SK-N-SH (cell line): ENCODE results near the gene CETN3.

Experiments
- CTCF ChIP-seq: fragments of 200-600 bp; sonication (generic); IDR thresholded peaks from 2 replicates; pipeline ENCODE4 v1.6.1; 2017; ENCODE audit warnings: antibody characterized with exemption, mild to moderate bottlenecking, moderate library complexity
- ELF1 ChIP-seq: IDR thresholded peaks from 2 replicates; pipeline ENCODE4 v1.4.0; 2012
- GATA2 ChIP-seq: sonication (generic); formaldehyde crosslinking; IDR thresholded peaks from 2 replicates; pipeline ENCODE4 v1.5.0; 2020; ENCODE audit warnings: mild to moderate bottlenecking, missing genetic modification reagents
- IRF3 ChIP-seq: fragments of 150-350 bp; IDR thresholded peaks from 2 replicates; pipeline ENCODE4 v1.6.1; 2016; ENCODE audit warnings: mild to moderate bottlenecking, low read depth, low read length
- NRF1 ChIP-seq: IDR thresholded peaks from 2 replicates; pipeline ENCODE4 v1.6.1; 2012; ENCODE audit warnings: low read depth, mild to moderate bottlenecking, low read length
- POLR2AphosphoS5 ChIP-seq: IDR thresholded peaks from 2 replicates; pipeline ENCODE4 v1.6.1; 2012; ENCODE audit warnings: low read depth, low read length
- REST ChIP-seq: IDR thresholded peaks from 2 replicates; pipeline ENCODE4 v1.6.1; 2012; ENCODE audit warnings: mild to moderate bottlenecking, low read depth, low read length, moderate library complexity
- TAF1 ChIP-seq: IDR thresholded peaks from 2 replicates; pipeline ENCODE4 v1.6.1; 2012; ENCODE audit warnings: low read depth, mild to moderate bottlenecking, low read length, moderate library complexity, borderline replicate concordance
- TCF12 ChIP-seq: IDR thresholded peaks from 2 replicates; pipeline ENCODE4 v1.4.0; 2012
- USF1 ChIP-seq: IDR thresholded peaks from 2 replicates; pipeline ENCODE4 v1.4.0; 2012; ENCODE audit warnings: low read depth, borderline replicate concordance
- YY1 ChIP-seq: IDR thresholded peaks from 2 replicates; pipeline ENCODE4 v1.4.0; 2012; ENCODE audit warnings: low read depth, mild to moderate bottlenecking

GRCh38 chr5:90387508-90387907 is 22.0 kb downstream of the CETN3 start:
- TF ChIP-seq TAF1 (no peak), ELF1 (no peak), YY1 (no peak), CTCF (no peak), POLR2AphosphoS5 (no peak), IRF3 (no peak), USF1 (no peak), GATA2 (CRISPR knock-in tag) (no peak), NRF1 (no peak), TCF12 (no peak), REST (no peak)
